GM12872 (cell line): ENCODE data around the gene TRIM26.

Experiments
- TF ChIP-seq, protein P1 (sequence below): IDR thresholded peaks from 3 replicates; pipeline ENCODE4 v1.5.1; 2011; ENCODE audit warnings: low read depth, mild to moderate bottlenecking, low read length, moderate library complexity; ENCODE audit not compliant: insufficient read depth

Gene TRIM26

DNA sequence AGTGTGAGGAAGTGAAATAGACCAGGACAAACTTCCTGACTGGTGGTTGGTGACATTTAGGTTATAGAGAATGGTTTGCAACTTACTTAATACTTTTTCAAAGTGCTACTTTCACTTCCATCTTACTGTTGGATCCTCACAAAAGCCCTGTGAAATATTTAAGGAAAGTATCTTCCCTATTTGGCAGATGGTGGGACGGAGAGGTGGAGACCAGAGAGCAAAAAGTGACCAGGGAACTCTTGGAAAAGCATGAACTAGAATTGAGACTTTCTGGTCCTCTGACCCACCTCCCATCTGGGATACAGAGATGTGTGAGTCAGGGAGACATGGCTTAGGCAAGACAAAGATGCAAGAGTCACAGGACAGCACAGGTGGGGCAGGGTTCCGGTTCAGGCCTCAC is 55.2 kb downstream of the TRIM26 start:
- TF ChIP-seq, protein P1, sequence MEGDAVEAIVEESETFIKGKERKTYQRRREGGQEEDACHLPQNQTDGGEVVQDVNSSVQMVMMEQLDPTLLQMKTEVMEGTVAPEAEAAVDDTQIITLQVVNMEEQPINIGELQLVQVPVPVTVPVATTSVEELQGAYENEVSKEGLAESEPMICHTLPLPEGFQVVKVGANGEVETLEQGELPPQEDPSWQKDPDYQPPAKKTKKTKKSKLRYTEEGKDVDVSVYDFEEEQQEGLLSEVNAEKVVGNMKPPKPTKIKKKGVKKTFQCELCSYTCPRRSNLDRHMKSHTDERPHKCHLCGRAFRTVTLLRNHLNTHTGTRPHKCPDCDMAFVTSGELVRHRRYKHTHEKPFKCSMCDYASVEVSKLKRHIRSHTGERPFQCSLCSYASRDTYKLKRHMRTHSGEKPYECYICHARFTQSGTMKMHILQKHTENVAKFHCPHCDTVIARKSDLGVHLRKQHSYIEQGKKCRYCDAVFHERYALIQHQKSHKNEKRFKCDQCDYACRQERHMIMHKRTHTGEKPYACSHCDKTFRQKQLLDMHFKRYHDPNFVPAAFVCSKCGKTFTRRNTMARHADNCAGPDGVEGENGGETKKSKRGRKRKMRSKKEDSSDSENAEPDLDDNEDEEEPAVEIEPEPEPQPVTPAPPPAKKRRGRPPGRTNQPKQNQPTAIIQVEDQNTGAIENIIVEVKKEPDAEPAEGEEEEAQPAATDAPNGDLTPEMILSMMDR = no peak

DNA sequence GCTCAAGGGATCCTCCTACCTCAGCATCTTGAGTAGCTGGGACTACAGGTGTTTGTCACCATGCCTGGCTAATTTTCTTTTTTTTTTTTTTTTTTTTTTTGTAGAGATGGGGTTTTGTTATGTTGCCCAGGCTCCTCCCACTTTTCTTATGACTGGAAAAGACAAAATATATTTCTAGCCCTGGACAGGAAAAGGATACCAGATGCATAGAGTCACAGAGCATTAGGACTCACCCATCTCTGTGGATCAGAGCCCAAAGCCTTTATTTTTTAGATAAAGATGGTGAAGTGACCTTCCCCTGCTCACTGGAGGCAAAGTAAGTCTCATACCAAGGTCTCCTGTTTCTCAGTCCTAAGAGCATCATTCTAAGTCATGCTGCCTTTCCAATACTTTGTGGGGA is 55.6 kb downstream of the TRIM26 start:
- TF ChIP-seq, protein P1 = no peak

- TF ChIP-seq, protein P1 = no peak
These were observed 56.4 kb downstream of the TRIM26 start for GRCh38 chr6:30156774-30157173.

GRCh38 chr6:30156262-30156599 is 57.0 kb downstream of the TRIM26 start:
- TF ChIP-seq, protein P1 = no peak

- TF ChIP-seq, protein P1 = no peak
These were observed 57.5 kb downstream of the TRIM26 start for GRCh38 chr6:30155520-30156261.

GRCh38 chr6:30154709-30155519 is 58.3 kb downstream of the TRIM26 start:
- TF ChIP-seq, protein P1 = no peak

GRCh38 chr6:30154061-30154460 is 59.1 kb downstream of the TRIM26 start:
- TF ChIP-seq, protein P1 = no peak
